ENCODE results near the gene CAPN14. TPM values are rescaled to one million over a fixed set of nuclear protein-coding genes. Genes with fewer than 3 reads are reported as not detected.

CAPN14 gene
- total RNA-seq, 2 donors from 2014 or later: 0.16 to 0.22 TPM

GRCh38 chr2:31259075-31259474 is 41.8 kb upstream of the CAPN14 start:
- H3K9me3 ChIP-seq: no peaks in the 10 kb centered on the region
- H3K36me3 ChIP-seq: peaks cover 14% of the 10 kb centered on the region
- no peak for DNase-seq (ENCODE audit: low spot score)
- H3K4me3 ChIP-seq: no peak overlapping the region
- no peak overlapping the region for H3K27ac ChIP-seq
- H3K27me3 ChIP-seq: no peaks in the 10 kb centered on the region
- H3K4me1 ChIP-seq: peaks cover 0 to 16% of the 10 kb centered on the region in 2 donors
- no peak for TF ChIP-seq CTCF (IDR thresholded peaks at IDR 0.05)

GRCh38 chr2:31258351-31258750 is 41.0 kb upstream of the CAPN14 start:
- Histone ChIP-seq H3K9me3 (no peaks in the 10 kb centered on the region), H3K27me3 (no peaks in the 10 kb centered on the region), H3K27ac (no peak overlapping the region), H3K4me1 (peaks cover 0 to 9% of the 10 kb centered on the region in 2 donors), H3K4me3 (no peak overlapping the region), H3K36me3 (peaks cover 14% of the 10 kb centered on the region)
- TF ChIP-seq CTCF (IDR thresholded peaks at IDR 0.05): no peak
- DNase-seq (ENCODE audit: low spot score): no peak

DNA sequence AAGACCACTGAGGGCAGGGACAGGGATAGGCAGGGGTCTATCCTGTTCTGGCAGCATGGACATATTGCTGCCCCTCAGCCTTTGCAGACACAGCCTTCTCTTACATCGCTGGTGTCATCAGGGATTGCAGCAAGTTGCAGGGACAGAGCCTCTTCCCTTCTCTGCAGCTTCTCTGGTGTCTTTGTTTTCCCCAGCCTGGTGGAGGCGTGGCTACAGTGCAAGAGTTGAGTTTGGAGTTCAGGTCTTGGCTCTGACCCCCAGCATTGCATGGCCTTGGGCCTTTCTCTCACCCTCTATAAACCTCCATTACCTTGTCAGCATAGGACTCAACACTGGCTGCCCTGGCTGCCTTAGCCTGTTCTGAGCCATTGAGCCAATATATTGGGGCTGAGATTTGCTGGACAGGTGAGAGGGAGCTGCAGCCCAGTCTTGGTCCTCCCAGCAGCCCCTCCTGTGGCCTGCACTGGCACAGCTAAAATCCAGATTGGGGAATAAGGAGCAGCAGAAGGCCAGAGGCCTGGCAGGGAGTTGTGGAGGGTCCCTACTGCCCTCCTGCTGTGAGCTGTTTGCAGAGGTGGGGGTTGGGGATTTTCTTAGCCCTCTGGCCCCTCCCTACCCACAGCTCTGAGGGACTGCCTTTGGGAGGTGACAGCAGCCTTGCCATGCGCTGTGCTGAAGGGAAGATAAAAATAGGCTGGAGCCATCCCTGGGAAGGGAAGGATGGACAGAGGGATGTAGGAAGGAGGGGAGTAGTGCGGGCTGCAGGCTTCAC is 39.5 kb upstream of the CAPN14 start:
- Histone ChIP-seq H3K36me3 (peaks cover 12% of the 10 kb centered on the region), H3K27me3 (no peaks in the 10 kb centered on the region), H3K27ac (no peak overlapping the region), H3K4me3 (no peak overlapping the region), H3K4me1 (peaks cover 0 to 8% of the 10 kb centered on the region in 2 donors), H3K9me3 (no peaks in the 10 kb centered on the region)
- DNase-seq (ENCODE audit: low spot score): no peak
- TF ChIP-seq CTCF (IDR thresholded peaks at IDR 0.05): no peak

GRCh38 chr2:31255911-31256571 is 38.7 kb upstream of the CAPN14 start:
- peaks cover 6% of the 10 kb centered on the region for H3K36me3 ChIP-seq
- H3K27ac ChIP-seq: no peak overlapping the region
- DNase-seq (ENCODE audit: low spot score): no peak
- H3K9me3 ChIP-seq: no peaks in the 10 kb centered on the region
- H3K27me3 ChIP-seq: no peaks in the 10 kb centered on the region
- no peak for TF ChIP-seq CTCF (IDR thresholded peaks at IDR 0.05)
- no peak overlapping the region for H3K4me3 ChIP-seq
- H3K4me1 ChIP-seq: peaks cover 0 to 8% of the 10 kb centered on the region in 2 donors

DNA sequence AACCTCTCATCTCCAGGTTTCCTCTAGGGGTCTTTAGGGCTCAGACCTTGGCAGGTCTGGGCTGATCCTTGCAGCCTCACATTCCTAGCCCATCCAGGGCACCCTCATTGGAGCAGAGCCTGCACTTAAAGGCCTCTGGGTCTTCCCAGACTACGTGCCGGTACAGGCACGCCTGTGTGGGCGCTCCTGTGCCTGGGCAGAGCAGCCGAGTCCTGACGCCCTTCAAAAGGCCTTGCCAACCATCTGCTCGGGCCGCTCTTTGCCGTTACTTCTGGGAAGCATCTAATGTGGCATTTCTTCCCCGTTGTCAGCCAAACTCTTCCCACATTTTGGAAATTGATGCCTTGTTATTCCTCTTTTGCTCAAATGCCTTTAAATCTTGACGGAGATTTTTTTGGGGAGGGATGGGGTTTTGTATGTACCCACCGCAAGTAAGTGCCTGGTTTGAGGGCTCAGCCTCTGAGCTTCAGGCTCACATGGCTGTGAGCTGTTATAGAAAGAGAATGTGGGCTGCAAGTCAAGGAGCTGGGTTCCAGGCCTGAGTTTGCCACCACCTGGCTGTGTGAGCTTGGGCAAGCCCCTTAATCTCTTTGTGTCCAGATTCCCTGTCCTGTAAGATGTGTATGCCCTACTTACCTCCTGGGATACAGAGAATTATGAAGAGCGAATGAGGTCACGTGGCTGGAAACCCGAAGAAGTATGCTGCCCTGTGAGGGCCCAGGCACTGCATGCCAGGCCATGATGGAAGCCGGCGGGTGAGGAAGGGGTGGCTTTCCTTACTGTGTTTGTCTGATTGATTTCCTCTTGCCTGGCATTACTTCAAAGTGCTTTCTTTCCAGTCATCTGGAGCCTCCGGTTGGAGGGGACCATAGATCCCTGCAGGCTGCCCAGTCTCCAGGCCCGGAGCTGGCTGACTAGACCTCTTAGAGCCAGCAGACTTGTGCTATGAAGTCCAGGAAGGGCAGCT is 37.2 kb upstream of the CAPN14 start:
- H3K27ac ChIP-seq: no peak overlapping the region
- H3K4me1 ChIP-seq: peaks cover 0 to 8% of the 10 kb centered on the region in 2 donors
- no peak for DNase-seq (ENCODE audit: low spot score)
- H3K36me3 ChIP-seq: peaks cover 2% of the 10 kb centered on the region
- H3K4me3 ChIP-seq: no peak overlapping the region
- no peaks in the 10 kb centered on the region for H3K27me3 ChIP-seq
- TF ChIP-seq CTCF (IDR thresholded peaks at IDR 0.05): no peak
- H3K9me3 ChIP-seq: no peaks in the 10 kb centered on the region
